ENCODE data around the gene GPR65. TPM values are rescaled to one million over a fixed set of nuclear protein-coding genes. Genes with fewer than 3 reads are reported as not detected.

Gene GPR65
- total RNA-seq, 3 donors from 2014 or later = 0.41 to 1.6 (median 1.6) TPM

- no peak for TF ChIP-seq CTCF (IDR thresholded peaks at IDR 0.05)
- Histone ChIP-seq H3K4me1 (ENCODE audit: low read depth) (no peaks in the 10 kb centered on the region), H3K9me3 (no peaks in the 10 kb centered on the region), H3K36me3 (ENCODE audit: low read depth) (no peaks in the 10 kb centered on the region), H3K4me3 (no peak overlapping the region)
- intact Hi-C loops (cut with DNase I, micrococcal nuclease) = no loop called here
- ATAC-seq = no peak
- no peak for DNase-seq
Observed at GRCh38 chr14:88034076-88034475, 29.1 kb downstream of the GPR65 start.

- H3K9me3 ChIP-seq = no peaks in the 10 kb centered on the region
- ATAC-seq (no peak), DNase-seq (no peak)
- intact Hi-C loops (cut with DNase I, micrococcal nuclease) = no loop called here
- H3K4me3 ChIP-seq = no peak overlapping the region
- TF ChIP-seq CTCF (IDR thresholded peaks at IDR 0.05) = no peak
- no peaks in the 10 kb centered on the region for H3K4me1 ChIP-seq (ENCODE audit: low read depth)
- H3K36me3 ChIP-seq (ENCODE audit: low read depth) = no peaks in the 10 kb centered on the region
Observed at GRCh38 chr14:88036422-88036821, 31.5 kb downstream of the GPR65 start.

GRCh38 chr14:88037325-88037724 is 32.4 kb downstream of the GPR65 start:
- intact Hi-C loops (cut with DNase I, micrococcal nuclease) = no loop called here
- Histone ChIP-seq H3K36me3 (ENCODE audit: low read depth) (no peaks in the 10 kb centered on the region), H3K4me1 (ENCODE audit: low read depth) (no peaks in the 10 kb centered on the region), H3K9me3 (no peaks in the 10 kb centered on the region), H3K4me3 (no peak overlapping the region)
- TF ChIP-seq CTCF (IDR thresholded peaks at IDR 0.05) = no peak
- ATAC-seq = no peak
- no peak for DNase-seq

- Histone ChIP-seq H3K9me3 (no peaks in the 10 kb centered on the region), H3K4me1 (ENCODE audit: low read depth) (no peaks in the 10 kb centered on the region), H3K36me3 (ENCODE audit: low read depth) (no peaks in the 10 kb centered on the region), H3K4me3 (no peak overlapping the region)
- DNase-seq = no peak
- no peak for ATAC-seq
- intact Hi-C loops (cut with DNase I, micrococcal nuclease) = no loop called here
- TF ChIP-seq CTCF (IDR thresholded peaks at IDR 0.05) = no peak
Observed at GRCh38 chr14:88039197-88039596, 34.3 kb downstream of the GPR65 start.

GRCh38 chr14:88040146-88040545 is 35.2 kb downstream of the GPR65 start:
- TF ChIP-seq CTCF (IDR thresholded peaks at IDR 0.05) = no peak
- Histone ChIP-seq H3K4me3 (no peak overlapping the region), H3K36me3 (ENCODE audit: low read depth) (no peaks in the 10 kb centered on the region), H3K9me3 (no peaks in the 10 kb centered on the region), H3K4me1 (ENCODE audit: low read depth) (no peaks in the 10 kb centered on the region)
- ATAC-seq (no peak), DNase-seq (no peak)
- intact Hi-C loops (cut with DNase I, micrococcal nuclease) = no loop called here

Measured in mucosa of descending colon (tissue), 3 donors.